ENCODE measurements around the gene MYH8.

Gene MYH8

DNA sequence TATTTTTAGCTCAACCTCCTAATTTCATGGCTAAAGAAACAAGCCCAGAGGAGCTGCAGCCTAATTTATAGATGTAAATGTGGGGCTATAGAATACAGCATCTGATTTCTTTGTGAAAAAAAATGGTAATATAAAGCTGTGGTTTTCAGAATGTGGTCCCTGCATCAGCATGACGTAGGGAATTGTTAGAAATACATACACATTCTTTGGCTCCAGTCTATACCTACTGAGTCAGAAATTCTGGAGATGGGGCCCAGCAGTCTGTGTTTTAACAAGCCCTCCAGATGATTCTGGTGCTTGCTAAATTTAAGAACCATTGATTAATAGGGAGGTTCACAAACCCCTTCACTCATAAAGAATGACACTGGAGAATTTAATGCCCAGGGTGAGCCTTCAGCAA lies 18.1 kb upstream of the MYH8 start:
- H3K4me1 ChIP-seq (ENCODE audit: insufficient read depth, insufficient read length): no peaks in the 10 kb centered on the region
- no peaks in the 10 kb centered on the region for H3K27me3 ChIP-seq (ENCODE audit: insufficient read depth, insufficient read length)
- DNase-seq (ENCODE audit: low read depth, low spot score): no peak
- no peak overlapping the region for H3K9ac ChIP-seq (ENCODE audit: insufficient read length, low read depth)
- H3K4me3 ChIP-seq (ENCODE audit: insufficient read length, low read depth): no peak overlapping the region
- no peaks in the 10 kb centered on the region for H3K36me3 ChIP-seq (ENCODE audit: insufficient read depth, insufficient read length, low read length)
- no peaks in the 10 kb centered on the region for H3K9me3 ChIP-seq (ENCODE audit: insufficient read depth, low read length)
- TF ChIP-seq SUZ12 (IDR thresholded peaks at IDR 0.05; ENCODE audit: extremely low read depth, insufficient read depth, insufficient read length) (no peak), ZNF274 (IDR thresholded peaks at IDR 0.05; ENCODE audit: low read depth, low read length) (no peak), YY1 (IDR thresholded peaks at IDR 0.05; ENCODE audit: insufficient read depth, insufficient read length) (no peak)

DNA sequence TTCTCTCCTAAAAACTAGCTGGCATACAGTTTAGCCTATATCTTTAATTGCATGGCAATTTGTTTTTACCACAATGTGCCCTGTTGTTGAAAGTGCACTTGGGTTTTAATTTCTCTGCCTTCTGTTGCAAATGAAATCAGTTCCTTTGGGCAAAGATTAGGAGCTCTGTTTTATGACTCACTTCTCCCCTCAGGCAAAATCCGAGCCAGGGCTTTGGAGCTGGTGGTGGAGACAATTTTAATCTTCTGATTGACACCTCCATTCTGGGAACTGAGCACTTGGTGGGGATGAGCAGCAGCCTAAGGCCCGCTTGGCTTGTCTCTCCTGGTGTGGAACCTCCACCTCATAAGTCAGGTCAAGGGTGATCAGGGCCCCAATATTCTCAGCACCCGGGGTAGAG lies 13.3 kb upstream of the MYH8 start:
- H3K36me3 ChIP-seq (ENCODE audit: insufficient read depth, insufficient read length, low read length): no peaks in the 10 kb centered on the region
- H3K9ac ChIP-seq (ENCODE audit: insufficient read length, low read depth): no peak overlapping the region
- no peak for DNase-seq (ENCODE audit: low read depth, low spot score)
- no peaks in the 10 kb centered on the region for H3K4me1 ChIP-seq (ENCODE audit: insufficient read depth, insufficient read length)
- H3K4me3 ChIP-seq (ENCODE audit: insufficient read length, low read depth): no peak overlapping the region
- no peaks in the 10 kb centered on the region for H3K27me3 ChIP-seq (ENCODE audit: insufficient read depth, insufficient read length)
- no peaks in the 10 kb centered on the region for H3K9me3 ChIP-seq (ENCODE audit: insufficient read depth, low read length)
- TF ChIP-seq ZNF274 (IDR thresholded peaks at IDR 0.05; ENCODE audit: low read depth, low read length) (no peak), SUZ12 (IDR thresholded peaks at IDR 0.05; ENCODE audit: extremely low read depth, insufficient read depth, insufficient read length) (no peak), YY1 (IDR thresholded peaks at IDR 0.05; ENCODE audit: insufficient read depth, insufficient read length) (no peak)

DNA sequence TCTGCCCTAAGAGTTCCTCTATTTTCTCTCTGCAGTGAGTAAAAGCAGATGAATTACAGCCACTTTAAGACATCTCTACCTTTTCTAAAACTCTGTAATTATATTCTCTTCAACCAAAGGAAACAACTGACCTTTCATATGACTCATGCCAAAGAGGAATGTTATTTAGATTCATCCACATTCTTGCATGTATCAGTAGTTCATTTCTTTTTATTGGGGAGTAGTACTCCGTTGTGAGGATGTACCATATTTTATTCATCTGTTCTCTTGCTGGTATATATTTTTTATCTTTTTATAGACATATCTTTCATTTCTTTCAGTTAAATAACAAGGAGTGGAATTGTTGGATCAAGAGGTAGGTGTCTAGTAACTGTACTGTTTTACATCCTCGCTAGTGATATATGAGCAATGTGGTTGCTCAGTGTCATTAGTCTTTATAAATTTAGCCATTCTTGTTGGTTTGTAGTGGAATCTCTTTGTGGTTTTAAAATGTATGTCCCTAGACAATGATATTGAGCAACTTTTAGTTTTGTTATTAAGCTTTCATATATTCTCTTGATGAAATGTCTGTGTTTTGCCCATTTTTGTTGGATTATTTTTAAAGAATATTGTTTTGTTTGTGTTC lies 7.8 kb upstream of the MYH8 start:
- H3K9ac ChIP-seq (ENCODE audit: insufficient read length, low read depth): no peak overlapping the region
- TF ChIP-seq YY1 (IDR thresholded peaks at IDR 0.05; ENCODE audit: insufficient read depth, insufficient read length) (no peak), ZNF274 (IDR thresholded peaks at IDR 0.05; ENCODE audit: low read depth, low read length) (no peak), SUZ12 (IDR thresholded peaks at IDR 0.05; ENCODE audit: extremely low read depth, insufficient read depth, insufficient read length) (no peak)
- DNase-seq (ENCODE audit: low read depth, low spot score): no peak
- no peaks in the 10 kb centered on the region for H3K4me1 ChIP-seq (ENCODE audit: insufficient read depth, insufficient read length)
- H3K9me3 ChIP-seq (ENCODE audit: insufficient read depth, low read length): no peaks in the 10 kb centered on the region
- H3K36me3 ChIP-seq (ENCODE audit: insufficient read depth, insufficient read length, low read length): no peaks in the 10 kb centered on the region
- no peaks in the 10 kb centered on the region for H3K27me3 ChIP-seq (ENCODE audit: insufficient read depth, insufficient read length)
- no peak overlapping the region for H3K4me3 ChIP-seq (ENCODE audit: insufficient read length, low read depth)

DNA sequence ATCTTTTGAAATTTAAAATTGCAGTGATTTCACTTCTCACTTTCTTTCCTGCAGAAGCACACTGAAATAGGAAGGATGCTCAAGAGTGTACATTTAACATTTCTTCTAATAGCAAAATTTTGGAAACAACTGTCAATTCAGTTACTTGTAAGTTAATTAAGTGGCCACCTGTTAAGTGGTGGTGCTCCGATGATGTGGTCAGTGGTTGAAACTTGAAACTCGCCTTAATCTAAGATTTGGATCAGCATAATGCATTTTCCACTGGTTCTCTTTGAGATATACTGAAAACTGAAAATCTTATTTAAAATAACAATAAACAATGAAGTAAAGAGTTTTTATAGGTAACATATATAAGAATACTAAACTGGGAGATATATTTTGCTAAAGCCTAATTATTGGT lies 7.0 kb upstream of the MYH8 start:
- Histone ChIP-seq H3K9ac (ENCODE audit: insufficient read length, low read depth) (no peak overlapping the region), H3K36me3 (ENCODE audit: insufficient read depth, insufficient read length, low read length) (no peaks in the 10 kb centered on the region), H3K9me3 (ENCODE audit: insufficient read depth, low read length) (no peaks in the 10 kb centered on the region), H3K4me1 (ENCODE audit: insufficient read depth, insufficient read length) (no peaks in the 10 kb centered on the region), H3K4me3 (ENCODE audit: insufficient read length, low read depth) (no peak overlapping the region), H3K27me3 (ENCODE audit: insufficient read depth, insufficient read length) (no peaks in the 10 kb centered on the region)
- TF ChIP-seq ZNF274 (IDR thresholded peaks at IDR 0.05; ENCODE audit: low read depth, low read length): no peak
- DNase-seq (ENCODE audit: low read depth, low spot score): no peak

- Histone ChIP-seq H3K4me1 (ENCODE audit: insufficient read depth, insufficient read length) (no peaks in the 10 kb centered on the region), H3K4me3 (ENCODE audit: insufficient read length, low read depth) (no peak overlapping the region), H3K9me3 (ENCODE audit: insufficient read depth, low read length) (no peaks in the 10 kb centered on the region), H3K36me3 (ENCODE audit: insufficient read depth, insufficient read length, low read length) (no peaks in the 10 kb centered on the region), H3K27me3 (ENCODE audit: insufficient read depth, insufficient read length) (no peaks in the 10 kb centered on the region), H3K9ac (ENCODE audit: insufficient read length, low read depth) (no peak overlapping the region)
- TF ChIP-seq ZNF274 (IDR thresholded peaks at IDR 0.05; ENCODE audit: low read depth, low read length) (no peak), SUZ12 (IDR thresholded peaks at IDR 0.05; ENCODE audit: extremely low read depth, insufficient read depth, insufficient read length) (no peak), YY1 (IDR thresholded peaks at IDR 0.05; ENCODE audit: insufficient read depth, insufficient read length) (no peak)
- no peak for DNase-seq (ENCODE audit: low read depth, low spot score)
These were observed 539 bp downstream of the MYH8 start for GRCh38 chr17:10421211-10421610.

DNA sequence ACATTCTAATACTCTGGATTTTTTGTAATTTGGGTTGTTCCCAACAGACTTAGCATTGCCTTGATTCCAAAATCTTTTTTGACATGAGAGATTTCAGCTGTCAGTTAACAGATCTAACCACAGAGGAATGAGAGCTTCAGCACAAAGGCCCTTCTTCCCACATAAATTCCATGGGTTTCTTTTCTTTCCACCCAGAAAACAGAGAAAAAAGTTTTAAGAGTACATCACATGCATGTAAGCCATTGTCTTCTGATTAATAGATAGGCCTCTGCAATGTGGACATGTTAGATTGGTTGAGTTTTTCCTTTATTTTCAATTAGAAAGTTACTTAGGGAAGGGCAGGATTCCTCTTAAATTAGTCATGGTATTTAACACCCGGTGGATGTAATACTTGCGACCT lies 939 bp downstream of the MYH8 start:
- no peak overlapping the region for H3K9ac ChIP-seq (ENCODE audit: insufficient read length, low read depth)
- H3K27me3 ChIP-seq (ENCODE audit: insufficient read depth, insufficient read length): no peaks in the 10 kb centered on the region
- TF ChIP-seq ZNF274 (IDR thresholded peaks at IDR 0.05; ENCODE audit: low read depth, low read length) (no peak), YY1 (IDR thresholded peaks at IDR 0.05; ENCODE audit: insufficient read depth, insufficient read length) (no peak), SUZ12 (IDR thresholded peaks at IDR 0.05; ENCODE audit: extremely low read depth, insufficient read depth, insufficient read length) (no peak)
- no peaks in the 10 kb centered on the region for H3K9me3 ChIP-seq (ENCODE audit: insufficient read depth, low read length)
- no peaks in the 10 kb centered on the region for H3K4me1 ChIP-seq (ENCODE audit: insufficient read depth, insufficient read length)
- H3K4me3 ChIP-seq (ENCODE audit: insufficient read length, low read depth): no peak overlapping the region
- no peaks in the 10 kb centered on the region for H3K36me3 ChIP-seq (ENCODE audit: insufficient read depth, insufficient read length, low read length)
- no peak for DNase-seq (ENCODE audit: low read depth, low spot score)

GRCh38 chr17:10417431-10417830 lies 4.3 kb downstream of the MYH8 start:
- Histone ChIP-seq H3K4me3 (ENCODE audit: insufficient read length, low read depth) (no peak overlapping the region), H3K27me3 (ENCODE audit: insufficient read depth, insufficient read length) (no peaks in the 10 kb centered on the region), H3K36me3 (ENCODE audit: insufficient read depth, insufficient read length, low read length) (no peaks in the 10 kb centered on the region), H3K4me1 (ENCODE audit: insufficient read depth, insufficient read length) (no peaks in the 10 kb centered on the region), H3K9ac (ENCODE audit: insufficient read length, low read depth) (no peak overlapping the region), H3K9me3 (ENCODE audit: insufficient read depth, low read length) (no peaks in the 10 kb centered on the region)
- no peak for DNase-seq (ENCODE audit: low read depth, low spot score)
- TF ChIP-seq YY1 (IDR thresholded peaks at IDR 0.05; ENCODE audit: insufficient read depth, insufficient read length) (no peak), ZNF274 (IDR thresholded peaks at IDR 0.05; ENCODE audit: low read depth, low read length) (no peak), SUZ12 (IDR thresholded peaks at IDR 0.05; ENCODE audit: extremely low read depth, insufficient read depth, insufficient read length) (no peak)
